Mucosa of descending colon (tissue), 3 donors: ENCODE results near the gene BAHCC1. TPM values are rescaled to one million over a fixed set of nuclear protein-coding genes. Genes with fewer than 3 reads are reported as not detected.

ENCODE experiments used
- ATAC-seq: fragments of 200-7000 bp; cut with Tn5 transposase; one replicate; pipeline ENCODE4 v1.9.1; 2020; ENCODE audit warnings: mild to moderate bottlenecking, moderate library complexity
- DNase-seq, 3 donors: peaks; one replicate each; pipeline ENCODE4 v3.0.0-alpha.2; 2020
- H3K36me3 ChIP-seq: fragments of 200-600 bp; one replicate; pipeline ENCODE4 v1.8.0; 2021; ENCODE audit warnings: low read depth, mild to moderate bottlenecking
- H3K4me1 ChIP-seq: fragments of 200-600 bp; one replicate; pipeline ENCODE4 v1.8.0; 2021; ENCODE audit warnings: low read depth, mild to moderate bottlenecking
- H3K4me3 ChIP-seq: fragments of 200-600 bp; one replicate; pipeline ENCODE4 v1.8.0; 2021; ENCODE audit warnings: mild to moderate bottlenecking
- H3K9me3 ChIP-seq: fragments of 200-600 bp; one replicate; pipeline ENCODE4 v1.8.0; 2021; ENCODE audit warnings: mild to moderate bottlenecking
- CTCF ChIP-seq: fragments of 200-600 bp; IDR thresholded peaks from one replicate; pipeline ENCODE4 v1.8.0; 2022; ENCODE audit warnings: antibody characterized with exemption, mild to moderate bottlenecking
- intact Hi-C, 2 donors: fragments of 100-400 bp; cut with DNase I in 1 of 2; cut with micrococcal nuclease in 1 of 2; formaldehyde crosslinking; loops; one replicate each; pipeline versions ENCODE4 v1.11.0 to v1.11.1; 2022; cut with DNase I, micrococcal nuclease
- total RNA-seq, 3 donors: library from RNA; stranded (reverse); fragmentation: NEBNext Ultra II Directional in 2 of 3; extraction: Animal tissue kit (Norgen Biotek cat#: 25700) in 2 of 3; gene quantifications; one replicate each; pipeline versions ENCODE4 v1.2.1 to v1.2.4, GENCODE V29; 2021 to 2023
- donor health status: DM: no; HTN: no; CAD: no; lungs with moderate emphysema.
- donor health status: DM: no; HTN: no; CAD: no.
- donor health status: DM: no; HTN: yes; CAD: no.

Gene BAHCC1
- total RNA-seq, 3 donors from 2014 or later: 14.0 to 27.4 (median 16.5) TPM

- intact Hi-C loops: no loop called here
- ATAC-seq: no peak
- H3K36me3 ChIP-seq: no peaks in the 10 kb centered on the region
- TF ChIP-seq CTCF: no peak
- DNase-seq: no peak
- H3K9me3 ChIP-seq: no peaks in the 10 kb centered on the region
- H3K4me1 ChIP-seq: no peaks in the 10 kb centered on the region
- H3K4me3 ChIP-seq: no peak overlapping the region
Measured at GRCh38 chr17:81457917-81458555, 62.8 kb downstream of the BAHCC1 start.

- Histone ChIP-seq H3K36me3 (no peaks in the 10 kb centered on the region), H3K4me1 (no peaks in the 10 kb centered on the region), H3K9me3 (no peaks in the 10 kb centered on the region), H3K4me3 (no peak overlapping the region)
- ATAC-seq: no peak
- no peak for DNase-seq
- intact Hi-C loops: no loop called here
- TF ChIP-seq CTCF: no peak
Measured at GRCh38 chr17:81458628-81459027, 63.4 kb downstream of the BAHCC1 start.

- DNase-seq (no peak), ATAC-seq (no peak)
- TF ChIP-seq CTCF: no peak
- no peaks in the 10 kb centered on the region for H3K4me1 ChIP-seq
- intact Hi-C loops: no loop called here
- H3K4me3 ChIP-seq: no peak overlapping the region
- no peaks in the 10 kb centered on the region for H3K9me3 ChIP-seq
- no peaks in the 10 kb centered on the region for H3K36me3 ChIP-seq
Measured at GRCh38 chr17:81459224-81459623, 64.0 kb downstream of the BAHCC1 start.

- Histone ChIP-seq H3K4me1 (no peaks in the 10 kb centered on the region), H3K9me3 (no peaks in the 10 kb centered on the region), H3K4me3 (no peak overlapping the region), H3K36me3 (no peaks in the 10 kb centered on the region)
- intact Hi-C loops: no loop called here
- DNase-seq (no peak), ATAC-seq (no peak)
- no peak for TF ChIP-seq CTCF
Measured at GRCh38 chr17:81459864-81460263, 64.6 kb downstream of the BAHCC1 start.

- TF ChIP-seq CTCF: no peak
- no peak overlapping the region for H3K4me3 ChIP-seq
- ATAC-seq: peak; percentile 14
- intact Hi-C loops: no loop called here
- H3K4me1 ChIP-seq: no peaks in the 10 kb centered on the region
- no peak for DNase-seq
- no peaks in the 10 kb centered on the region for H3K36me3 ChIP-seq
- H3K9me3 ChIP-seq: no peaks in the 10 kb centered on the region
Measured at GRCh38 chr17:81460856-81461460, 65.7 kb downstream of the BAHCC1 start.
